B cell (primary cell): ENCODE data around the gene THSD7A. TPM values are rescaled to one million over a fixed set of nuclear protein-coding genes. Genes with fewer than 3 reads are reported as not detected.

ENCODE experiments used
- ATAC-seq: fragments of 200-7000 bp; cut with Tn5 transposase; one replicate; pipeline ENCODE4 v1.10.0; 2021; ENCODE audit warnings: low read depth, mild to moderate bottlenecking, moderate number of reproducible peaks, moderate library complexity
- CTCF ChIA-PET: fragments of 350-600 bp; sonication (Branson Sonifier 250); formaldehyde crosslinking; loops from one replicate; lab custom pipeline; 2021; ENCODE audit warnings: antibody characterized with exemption, inconsistent platforms; lab: Charles Lee
- POLR2A ChIA-PET: fragments of 350-600 bp; sonication (Branson Sonifier 250); formaldehyde crosslinking; loops from one replicate; lab custom pipeline; 2021; ENCODE audit warnings: antibody characterized with exemption; lab: Charles Lee
- DNase-seq: peaks from one replicate; pipeline ENCODE4 v3.0.0; 2013
- H2AFZ ChIP-seq: 2 replicates; pipeline ENCODE4 v1.6.1; 2012; ENCODE audit warnings: mild to moderate bottlenecking, low read depth, low read length; ENCODE audit not compliant: insufficient read depth, poor library complexity, severe bottlenecking
- H3K27ac ChIP-seq, 2 donors: 1 replicate in 1 of 2; 2 replicates in 1 of 2; pipeline ENCODE4 v1.5.1; 2012 to 2013; ENCODE audit warnings: low read length in 2 of 2, mild to moderate bottlenecking in 2 of 2, moderate library complexity in 1 of 2
- H3K27me3 ChIP-seq, 4 experiments: fragments of 200-600 bp in 1 of 4; sonication (generic) in 1 of 4; replicated peaks in 1 of 4; 1 replicate in 2 of 4; 2 replicates in 2 of 4; pipeline versions ENCODE4 v1.6.1 to v1.7.0; 2013 to 2016; ENCODE audit warnings: low read length in 3 of 4, mild to moderate bottlenecking in 2 of 4, mixed read lengths in 1 of 4, moderate library complexity in 1 of 4; ENCODE audit not compliant: insufficient read depth in 4 of 4, control insufficient read depth in 3 of 4; ENCODE audit errors: control extremely low read depth in 1 of 4
- H3K36me3 ChIP-seq, 2 experiments: replicated peaks in 1 of 2; 1 replicate in 1 of 2; 2 replicates in 1 of 2; pipeline versions ENCODE4 v1.6.1 to v1.7.1; 2013; ENCODE audit warnings: low read length in 1 of 2; ENCODE audit not compliant: insufficient read depth in 2 of 2, control insufficient read depth in 1 of 2; ENCODE audit errors: control extremely low read depth in 1 of 2, extremely low read depth in 1 of 2
- H3K4me1 ChIP-seq, 2 donors: fragments of 200-600 bp in 1 of 2; sonication (generic) in 1 of 2; 1 replicate in 1 of 2; 2 replicates in 1 of 2; pipeline versions ENCODE4 v1.5.1 to v1.6.1; 2013 to 2017; ENCODE audit warnings: low read length in 2 of 2; ENCODE audit not compliant: control insufficient read depth in 2 of 2, insufficient read depth in 2 of 2
- H3K4me2 ChIP-seq: replicated peaks from 2 replicates; pipeline ENCODE3; 2012; ENCODE audit warnings: mild to moderate bottlenecking, low read depth, low read length; ENCODE audit not compliant: poor library complexity, severe bottlenecking
- H3K4me3 ChIP-seq, 5 experiments: fragments of 200-600 bp in 1 of 5; sonication (generic) in 1 of 5; 1 replicate in 3 of 5; 2 replicates in 2 of 5; pipeline versions ENCODE4 v1.5.1 to v1.7.0; 2011 to 2016; ENCODE audit warnings: low read length in 4 of 5, mild to moderate bottlenecking in 4 of 5, low read depth in 2 of 5, control low read depth in 1 of 5, moderate library complexity in 1 of 5; ENCODE audit not compliant: insufficient read depth in 1 of 5; ENCODE audit errors: control extremely low read depth in 1 of 5, extremely low read depth in 1 of 5
- H3K79me2 ChIP-seq: fragments of 200-600 bp; sonication (generic); one replicate; pipeline ENCODE4 v1.6.0; 2016; ENCODE audit warnings: low read length; ENCODE audit not compliant: control insufficient read depth, insufficient read depth
- H3K9ac ChIP-seq: fragments of 200-600 bp; sonication (generic); 2 replicates; pipeline ENCODE4 v1.6.1; 2017; ENCODE audit warnings: mild to moderate bottlenecking, low read length, moderate library complexity
- H3K9me3 ChIP-seq, 3 donors: one replicate each; pipeline versions ENCODE4 v1.6.1 to v1.7.1; 2013; ENCODE audit warnings: low read length in 2 of 3; ENCODE audit not compliant: control insufficient read depth in 2 of 3, insufficient read depth in 1 of 3; ENCODE audit errors: control extremely low read depth in 1 of 3
- H4K20me1 ChIP-seq: 2 replicates; pipeline ENCODE4 v1.6.0; 2012; ENCODE audit warnings: mild to moderate bottlenecking, low read length; ENCODE audit not compliant: insufficient read depth, control insufficient read depth, poor library complexity, severe bottlenecking
- H3K27ac Mint-ChIP-seq: one replicate; pipeline ENCODE4 v1.8.0; 2021; ENCODE audit warnings: mixed read lengths
- H3K27me3 Mint-ChIP-seq: one replicate; pipeline ENCODE4 v1.8.0; 2021; ENCODE audit warnings: mixed read lengths
- H3K4me1 Mint-ChIP-seq: one replicate; pipeline ENCODE4 v1.8.0; 2021; ENCODE audit warnings: mixed read lengths
- H3K4me3 Mint-ChIP-seq: one replicate; pipeline ENCODE4 v1.8.0; 2021; ENCODE audit warnings: mixed read lengths
- H3K9me3 Mint-ChIP-seq: one replicate; pipeline ENCODE4 v1.8.0; 2022; ENCODE audit warnings: mixed read lengths; ENCODE audit not compliant: insufficient read depth
- EZH2 ChIP-seq: IDR thresholded peaks from 2 replicates; pipeline ENCODE4 v1.6.1; 2012; ENCODE audit warnings: borderline replicate concordance, low read depth, mild to moderate bottlenecking, moderate library complexity, low read length; ENCODE audit not compliant: insufficient read depth, poor library complexity, severe bottlenecking
- WGBS: methylation state at CpG from one replicate; pipeline ENCODE4 v1.1.5; 2013; ENCODE audit warnings: missing lambda C conversion rate; ENCODE audit not compliant: insufficient coverage; 5-methylcytosine and 5-hydroxymethylcytosine counted together
- intact Hi-C: fragments of 100-400 bp; cut with micrococcal nuclease; formaldehyde crosslinking; loops from one replicate; pipeline ENCODE4 v1.10.0; 2022
- polyA plus RNA-seq: library from polyadenylated mRNA; depleted of rRNA; stranded (reverse); fragments of >200 nt; gene quantifications from 2 replicates; pipeline ENCODE4 v1.2.3, GENCODE V29; 2012
- total RNA-seq, 2 donors: library from RNA; stranded (reverse); fragments of 120-200 nt in 1 of 2; gene quantifications; 1 replicate in 1 of 2; 2 replicates in 1 of 2; pipeline versions ENCODE4 v1.2.3 to v1.2.4, GENCODE V29; 2013 to 2022
- TF ChIP-seq, protein P1 (sequence below): fragments of 200-600 bp; IDR thresholded peaks from one replicate; pipeline ENCODE4 v1.8.0; 2022; ENCODE audit warnings: antibody characterized with exemption, mild to moderate bottlenecking

Gene THSD7A
- total and polyA plus RNA-seq, 2 donors (not counting 1 experiment from before 2014, with no cell fraction given): not detected

DNA sequence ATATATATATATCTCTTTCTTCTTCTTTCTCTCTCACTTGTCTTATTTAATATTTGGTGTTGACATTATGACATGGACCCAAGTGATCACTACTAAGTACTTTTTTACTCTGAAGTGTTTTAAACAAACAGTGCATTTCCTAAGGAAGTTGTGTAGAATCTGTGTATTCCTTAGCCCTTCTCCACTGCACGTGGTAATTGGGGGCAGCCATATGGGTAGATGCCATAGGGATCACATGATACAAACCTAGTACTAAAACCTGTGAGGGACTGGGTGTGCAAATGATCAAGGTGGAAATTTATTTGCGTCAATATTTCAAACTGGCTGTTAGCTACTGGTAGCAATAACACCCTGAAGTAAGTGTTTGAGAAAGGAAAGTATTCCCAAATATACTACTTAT, 25.0 kb downstream of the THSD7A start:
- Histone ChIP-seq H2AFZ (no peak overlapping the region), H3K79me2 (no peaks in the 10 kb centered on the region), H3K9me3 (no peaks in the 10 kb centered on the region), H3K4me2 (no peak overlapping the region), H4K20me1 (no peaks in the 10 kb centered on the region), H3K27me3 (no peaks in the 10 kb centered on the region), H3K36me3 (no peaks in the 10 kb centered on the region), H3K4me1 (no peaks in the 10 kb centered on the region), H3K27ac (no peak overlapping the region), H3K4me3 (no peak overlapping the region), H3K9ac (no peak overlapping the region)
- no peaks in the 10 kb centered on the region for H3K9me3 Mint-ChIP-seq
- ATAC-seq (no peak), DNase-seq (no peak)
- TF ChIP-seq, protein P1, sequence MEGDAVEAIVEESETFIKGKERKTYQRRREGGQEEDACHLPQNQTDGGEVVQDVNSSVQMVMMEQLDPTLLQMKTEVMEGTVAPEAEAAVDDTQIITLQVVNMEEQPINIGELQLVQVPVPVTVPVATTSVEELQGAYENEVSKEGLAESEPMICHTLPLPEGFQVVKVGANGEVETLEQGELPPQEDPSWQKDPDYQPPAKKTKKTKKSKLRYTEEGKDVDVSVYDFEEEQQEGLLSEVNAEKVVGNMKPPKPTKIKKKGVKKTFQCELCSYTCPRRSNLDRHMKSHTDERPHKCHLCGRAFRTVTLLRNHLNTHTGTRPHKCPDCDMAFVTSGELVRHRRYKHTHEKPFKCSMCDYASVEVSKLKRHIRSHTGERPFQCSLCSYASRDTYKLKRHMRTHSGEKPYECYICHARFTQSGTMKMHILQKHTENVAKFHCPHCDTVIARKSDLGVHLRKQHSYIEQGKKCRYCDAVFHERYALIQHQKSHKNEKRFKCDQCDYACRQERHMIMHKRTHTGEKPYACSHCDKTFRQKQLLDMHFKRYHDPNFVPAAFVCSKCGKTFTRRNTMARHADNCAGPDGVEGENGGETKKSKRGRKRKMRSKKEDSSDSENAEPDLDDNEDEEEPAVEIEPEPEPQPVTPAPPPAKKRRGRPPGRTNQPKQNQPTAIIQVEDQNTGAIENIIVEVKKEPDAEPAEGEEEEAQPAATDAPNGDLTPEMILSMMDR: no peak
- TF ChIP-seq EZH2: no peak
- WGBS: no CpG with 5 or more reads among the region's 2 CpGs
- no peak overlapping the region for H3K27ac Mint-ChIP-seq
- no peaks in the 10 kb centered on the region for H3K4me1 Mint-ChIP-seq
- ChIA-PET CTCF (no interaction called here), POLR2A (no interaction called here)
- intact Hi-C loops: no loop called here
- no peaks in the 10 kb centered on the region for H3K27me3 Mint-ChIP-seq
- no peak overlapping the region for H3K4me3 Mint-ChIP-seq

DNA sequence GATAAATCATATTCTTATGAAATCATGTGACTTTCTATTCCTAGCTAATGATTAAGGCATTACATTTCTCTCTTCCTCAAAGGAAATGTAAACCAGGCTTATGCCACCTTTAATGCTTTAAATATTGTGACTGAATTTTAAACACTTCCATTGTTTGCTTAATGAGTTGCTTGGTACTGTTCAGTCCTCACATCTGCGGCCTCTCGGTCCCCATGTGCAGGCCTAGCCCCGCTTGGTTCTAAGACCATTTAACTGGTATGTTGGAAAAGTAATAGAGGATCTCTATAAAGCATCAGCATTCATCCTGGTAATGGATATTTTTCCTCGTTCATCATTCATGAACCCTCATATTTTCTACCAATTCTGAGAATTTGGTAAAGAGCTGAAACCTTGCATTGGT, 27.4 kb downstream of the THSD7A start:
- Histone ChIP-seq H3K27me3 (no peaks in the 10 kb centered on the region), H2AFZ (no peak overlapping the region), H3K4me2 (no peak overlapping the region), H3K79me2 (no peaks in the 10 kb centered on the region), H3K9ac (no peak overlapping the region), H4K20me1 (no peaks in the 10 kb centered on the region), H3K27ac (no peak overlapping the region), H3K36me3 (no peaks in the 10 kb centered on the region), H3K9me3 (no peaks in the 10 kb centered on the region), H3K4me3 (no peak overlapping the region), H3K4me1 (no peaks in the 10 kb centered on the region)
- no peaks in the 10 kb centered on the region for H3K4me1 Mint-ChIP-seq
- WGBS: no CpG with 5 or more reads among the region's 4 CpGs
- H3K9me3 Mint-ChIP-seq: no peaks in the 10 kb centered on the region
- no peak for ATAC-seq
- TF ChIP-seq EZH2: no peak
- intact Hi-C loops: no loop called here
- POLR2A ChIA-PET: no interaction called here
- H3K4me3 Mint-ChIP-seq: no peak overlapping the region
- DNase-seq: no peak
- CTCF ChIA-PET: no interaction called here
- no peaks in the 10 kb centered on the region for H3K27me3 Mint-ChIP-seq
- H3K27ac Mint-ChIP-seq: no peak overlapping the region
